SK-N-SH (cell line): ENCODE results near the gene TELO2. TPM values are rescaled to one million over a fixed set of nuclear protein-coding genes. Genes with fewer than 3 reads are reported as not detected.

Source experiments
- CTCF ChIA-PET: fragments of 300-600, 350-600 bp; formaldehyde crosslinking; extraction: SDS; loops from one replicate; lab custom pipeline; 2021; lab: Yijun Ruan, JAX
- POLR2A ChIA-PET: fragments of 350-600 bp; sonication (Branson Sonifier 250); formaldehyde crosslinking; extraction: SDS; loops from one replicate; lab custom pipeline; 2020; ENCODE audit warnings: antibody characterized with exemption, inconsistent platforms; lab: Yijun Ruan, JAX
- DNase-seq: peaks from one replicate; pipeline ENCODE4 v3.0.0; 2012
- H2AFZ ChIP-seq: fragments of 200-600 bp; sonication (generic); 2 replicates; pipeline ENCODE4 v1.8.1; 2016; ENCODE audit warnings: antibody characterized with exemption, mild to moderate bottlenecking, low read depth
- H3F3A ChIP-seq: fragments of 200-600 bp; sonication (generic); replicated peaks from 2 replicates; pipeline ENCODE3; 2016; ENCODE audit warnings: antibody characterized with exemption, mild to moderate bottlenecking; ENCODE audit not compliant: insufficient read depth
- H3K27ac ChIP-seq, 2 experiments: fragments of 200-500 bp in 1 of 2; fragments of 200-600 bp in 1 of 2; sonication (Bioruptor generic) in 1 of 2; sonication (generic), shearing (Covaris generic) in 1 of 2; 2 replicates each; pipeline versions ENCODE4 v1.5.1 to v1.6.1; 2014 to 2016; ENCODE audit warnings: low read depth in 2 of 2, inconsistent platforms in 1 of 2, low read length in 1 of 2, mild to moderate bottlenecking in 1 of 2, mixed read lengths in 1 of 2
- H3K27me3 ChIP-seq: fragments of 200-600 bp; sonication (generic), shearing (Covaris generic); 2 replicates; pipeline ENCODE4 v1.6.1; 2016; ENCODE audit warnings: mixed run types; ENCODE audit not compliant: insufficient read depth
- H3K36me3 ChIP-seq, 2 experiments: fragments of 200-500 bp in 1 of 2; fragments of 200-600 bp in 1 of 2; sonication (Bioruptor generic) in 1 of 2; sonication (generic) in 1 of 2; replicated peaks in 1 of 2; 2 replicates each; pipeline versions ENCODE3 to v1.5.1; 2014 to 2016; ENCODE audit warnings: low read length in 1 of 2, mild to moderate bottlenecking in 1 of 2; ENCODE audit not compliant: insufficient read depth in 2 of 2, control insufficient read depth in 1 of 2
- H3K4me1 ChIP-seq, 2 experiments: fragments of 200-500 bp in 1 of 2; fragments of 200-600 bp in 1 of 2; sonication (Bioruptor generic) in 1 of 2; sonication (generic), shearing (Covaris generic) in 1 of 2; 2 replicates each; pipeline versions ENCODE4 v1.5.1 to v1.6.1; 2014 to 2016; ENCODE audit warnings: low read depth in 1 of 2, low read length in 1 of 2, mixed run types in 1 of 2; ENCODE audit not compliant: insufficient read depth in 2 of 2, control insufficient read depth in 1 of 2
- H3K4me2 ChIP-seq: fragments of 200-600 bp; sonication (generic), shearing (Covaris generic); 2 replicates; pipeline ENCODE4 v1.6.1; 2017; ENCODE audit warnings: mixed run types
- H3K4me3 ChIP-seq, 2 experiments: fragments of 200-500 bp in 1 of 2; fragments of 200-600 bp in 1 of 2; sonication (Bioruptor generic) in 1 of 2; sonication (generic), shearing (Covaris generic) in 1 of 2; 2 replicates each; pipeline versions ENCODE4 v1.5.1 to v1.8.1; 2014 to 2016; ENCODE audit warnings: low read depth in 2 of 2, inconsistent platforms in 1 of 2, low read length in 1 of 2, mild to moderate bottlenecking in 1 of 2, mixed read lengths in 1 of 2, moderate library complexity in 1 of 2
- H3K79me2 ChIP-seq: fragments of 200-600 bp; sonication (generic); 2 replicates; pipeline ENCODE4 v1.8.1; 2017; ENCODE audit warnings: mild to moderate bottlenecking; ENCODE audit not compliant: insufficient read depth
- H3K9ac ChIP-seq: fragments of 200-600 bp; sonication (generic); 2 replicates; pipeline ENCODE4 v1.6.1; 2017; ENCODE audit warnings: mixed run types
- H3K9me2 ChIP-seq: fragments of 200-600 bp; sonication (generic); 2 replicates; pipeline ENCODE4 v1.6.1; 2017; ENCODE audit warnings: mixed run types
- H3K9me3 ChIP-seq: fragments of 200-600 bp; sonication (generic); 2 replicates; pipeline ENCODE4 v1.6.1; 2017; ENCODE audit warnings: mixed run types, mild to moderate bottlenecking, moderate library complexity
- H4K20me1 ChIP-seq: fragments of 200-600 bp; sonication (generic); 2 replicates; pipeline ENCODE4 v1.6.1; 2017; ENCODE audit warnings: mild to moderate bottlenecking, mixed run types; ENCODE audit not compliant: insufficient read depth
- CTCF ChIP-seq: fragments of 200-600 bp; sonication (generic); IDR thresholded peaks from 2 replicates; pipeline ENCODE4 v1.6.1; 2017; ENCODE audit warnings: antibody characterized with exemption, mild to moderate bottlenecking, moderate library complexity
- EP300 ChIP-seq, 2 experiments: IDR thresholded peaks; 2 replicates each; pipeline versions ENCODE4 v1.4.0 to v1.6.1; 2012; ENCODE audit warnings: borderline replicate concordance in 1 of 2, low read depth in 1 of 2, low read length in 1 of 2
- PBX3 ChIP-seq: IDR thresholded peaks from 2 replicates; pipeline ENCODE4; 2012
- RAD21 ChIP-seq: IDR thresholded peaks from 2 replicates; pipeline ENCODE4 v1.6.1; 2012; ENCODE audit warnings: mild to moderate bottlenecking, low read length
- RXRA ChIP-seq: IDR thresholded peaks from 2 replicates; pipeline ENCODE4 v1.4.0; 2012; ENCODE audit warnings: low read depth, mild to moderate bottlenecking, borderline replicate concordance
- SMC3 ChIP-seq: IDR thresholded peaks from 2 replicates; pipeline ENCODE4 v1.6.1; 2012; ENCODE audit warnings: low read depth, low read length, improper control_type of control experiment
- TCF12 ChIP-seq: IDR thresholded peaks from 2 replicates; pipeline ENCODE4 v1.4.0; 2012
- WGBS: methylation state at CpG from one replicate; pipeline ENCODE4 v1.1.6; 2017; ENCODE audit warnings: low lambda C conversion rate; 5-methylcytosine and 5-hydroxymethylcytosine counted together
- polyA plus RNA-seq, 3 experiments: library from polyadenylated mRNA; depleted of rRNA; stranded (reverse); fragments of >200 nt; gene quantifications; 2 replicates each; pipeline ENCODE4 v1.2.3, GENCODE V29; 2012

TELO2 gene
- polyA plus RNA-seq, 1 of the 3 experiments (the other 2 are of a cell fraction): 24.2 TPM

- DNase-seq: no peak
Measured at GRCh38 chr16:1542533-1542932, 49.4 kb downstream of the TELO2 start.

GRCh38 chr16:1543085-1543896 lies 50.1 kb downstream of the TELO2 start:
- POLR2A ChIA-PET: no interaction called here

More at GRCh38 chr16:1542533-1542932, 49.4 kb downstream of the TELO2 start:
- H2AFZ ChIP-seq: no peak overlapping the region
- H3F3A ChIP-seq: peaks cover 7% of the 10 kb centered on the region
- H3K27ac ChIP-seq: no peak overlapping the region
- POLR2A ChIA-PET: no interaction called here
- no peak overlapping the region for H3K4me3 ChIP-seq
- no peaks in the 10 kb centered on the region for H4K20me1 ChIP-seq
- 97% methylated on average over 9 of the region's 18 CpGs for WGBS
- H3K36me3 ChIP-seq: peaks cover 0 to 26% of the 10 kb centered on the region in 2 experiments
- H3K4me2 ChIP-seq: no peak overlapping the region
- no peaks in the 10 kb centered on the region for H3K27me3 ChIP-seq
- no peaks in the 10 kb centered on the region for H3K79me2 ChIP-seq
- no peak overlapping the region for H3K9ac ChIP-seq
- no peak for TF ChIP-seq EP300 (IDR thresholded peaks at IDR 0.05; ENCODE audit: borderline replicate concordance in 1 of 2, low read depth in 1 of 2, low read length in 1 of 2)
- no peak for TF ChIP-seq TCF12
- no peak for TF ChIP-seq RAD21
- TF ChIP-seq, all 33 proteins: peak for 0
- H3K9me3 ChIP-seq: no peaks in the 10 kb centered on the region
- CTCF ChIA-PET: no interaction called here
- H3K9me2 ChIP-seq: no peaks in the 10 kb centered on the region
- H3K4me1 ChIP-seq: peaks cover 9 to 10% of the 10 kb centered on the region in 2 experiments; a peak in 3 of 4 replicates

More at GRCh38 chr16:1543085-1543896, 50.1 kb downstream of the TELO2 start:
- Histone ChIP-seq H3K9me2 (no peaks in the 10 kb centered on the region), H3K4me1 (peaks cover 9 to 10% of the 10 kb centered on the region in 2 experiments; a peak in 3 of 4 replicates), H3K79me2 (no peaks in the 10 kb centered on the region), H3K27me3 (no peaks in the 10 kb centered on the region), H3F3A (peaks cover 7% of the 10 kb centered on the region), H3K4me3 (no peak overlapping the region), H3K27ac (peak overlapping the region in 1 of 2 experiments; percentile 47; a peak in 2 of 4 replicates), H3K4me2 (peak overlapping the region; percentile 37; the same call in 1 of the 2 replicates), H3K36me3 (peaks cover 0 to 24% of the 10 kb centered on the region in 2 experiments), H3K9ac (no peak overlapping the region), H3K9me3 (no peaks in the 10 kb centered on the region), H2AFZ (peak overlapping the region; percentile 68; the same call in 1 of the 2 replicates), H4K20me1 (no peaks in the 10 kb centered on the region)
- DNase-seq: peak; percentile 64
- TF ChIP-seq PBX3: peak; percentile 17; the same call in 1 of the 2 replicates
- peak; percentile 48 for TF ChIP-seq RAD21
- TF ChIP-seq SMC3: peak; percentile 36
- TF ChIP-seq RXRA: no peak
- peak; percentile 39 for TF ChIP-seq CTCF
- WGBS: 61% methylated on average over 29 of the region's 30 CpGs
- CTCF ChIA-PET: no interaction called here
